Activated CD8-positive, alpha-beta memory T cell treated with anti-CD3 and anti-CD28 coated beads, Interleukin-2, amount 10 ng/mL, durations not matched to agents 7 days and 5 days (primary cell): ENCODE data around the gene MAST4. TPM values are rescaled to one million over a fixed set of nuclear protein-coding genes. Genes with fewer than 3 reads are reported as not detected.

ENCODE experiments used
- ATAC-seq: fragments of 150-1000 bp; cut with Tn5 transposase; one replicate; pipeline ENCODE4 v1.10.0; 2021; ENCODE audit warnings: moderate library complexity
- CTCF ChIA-PET: fragments of 350-600 bp; sonication (Branson Sonifier 250); formaldehyde crosslinking; loops from one replicate; lab custom pipeline; 2021; ENCODE audit warnings: antibody characterized with exemption; lab: Charles Lee
- DNase-seq: peaks from one replicate; pipeline ENCODE4 v3.0.0-alpha.2; 2020
- H3K27ac Mint-ChIP-seq: one replicate; pipeline ENCODE4 v1.8.0; 2021; ENCODE audit warnings: mild to moderate bottlenecking, mixed read lengths
- H3K27me3 Mint-ChIP-seq: one replicate; pipeline ENCODE4 v1.8.0; 2021; ENCODE audit warnings: mixed read lengths
- H3K36me3 Mint-ChIP-seq: one replicate; pipeline ENCODE4 v1.8.0; 2021; ENCODE audit warnings: mild to moderate bottlenecking, mixed read lengths
- H3K4me1 Mint-ChIP-seq: one replicate; pipeline ENCODE4 v1.8.0; 2021; ENCODE audit warnings: mixed read lengths
- H3K4me3 Mint-ChIP-seq: one replicate; pipeline ENCODE4 v1.8.0; 2021; ENCODE audit warnings: mild to moderate bottlenecking, moderate library complexity, mixed read lengths
- H3K9me3 Mint-ChIP-seq: one replicate; pipeline ENCODE4 v1.8.0; 2022; ENCODE audit warnings: low read depth, mixed read lengths
- total RNA-seq, 2 experiments: library from RNA; stranded (reverse); gene quantifications; one replicate each; pipeline ENCODE4 v1.2.3, GENCODE V29; 2021

Gene MAST4
- total RNA-seq, 2 experiments from 2014 or later, result 21.6 to 25.2 TPM

GRCh38 chr5:66702426-66702825 lies 106.2 kb downstream of the MAST4 start:
- no peak overlapping the region for H3K4me3 Mint-ChIP-seq
- H3K4me1 Mint-ChIP-seq, result peaks cover 1% of the 10 kb centered on the region
- no peaks in the 10 kb centered on the region for H3K36me3 Mint-ChIP-seq
- H3K9me3 Mint-ChIP-seq, result no peaks in the 10 kb centered on the region
- CTCF ChIA-PET, result no interaction called here
- no peak overlapping the region for H3K27ac Mint-ChIP-seq
- no peak for ATAC-seq
- peaks cover 28% of the 10 kb centered on the region for H3K27me3 Mint-ChIP-seq
- no peak for DNase-seq

- H3K4me1 Mint-ChIP-seq, result peaks cover 9% of the 10 kb centered on the region
- no peak overlapping the region for H3K27ac Mint-ChIP-seq
These were observed 108.7 kb downstream of the MAST4 start for GRCh38 chr5:66704790-66705425.

GRCh38 chr5:66708368-66708767 lies 112.2 kb downstream of the MAST4 start:
- peaks cover 6% of the 10 kb centered on the region for H3K9me3 Mint-ChIP-seq
- H3K4me1 Mint-ChIP-seq, result peaks cover 9% of the 10 kb centered on the region
- no peak overlapping the region for H3K27ac Mint-ChIP-seq
- CTCF ChIA-PET, result no interaction called here
- H3K27me3 Mint-ChIP-seq, result peaks cover 16% of the 10 kb centered on the region
- no peak overlapping the region for H3K4me3 Mint-ChIP-seq
- H3K36me3 Mint-ChIP-seq, result peaks cover 1% of the 10 kb centered on the region
- DNase-seq (no peak), ATAC-seq (no peak)

More at GRCh38 chr5:66704790-66705425, 108.7 kb downstream of the MAST4 start:
- H3K4me3 Mint-ChIP-seq, result no peak overlapping the region
- no peak for ATAC-seq
- no peaks in the 10 kb centered on the region for H3K36me3 Mint-ChIP-seq
- no peak for DNase-seq
- CTCF ChIA-PET, result no interaction called here
- no peaks in the 10 kb centered on the region for H3K9me3 Mint-ChIP-seq
- H3K27me3 Mint-ChIP-seq, result peaks cover 18% of the 10 kb centered on the region

- peaks cover 13% of the 10 kb centered on the region for H3K27me3 Mint-ChIP-seq
- ATAC-seq (no peak), DNase-seq (no peak)
- no peak overlapping the region for H3K4me3 Mint-ChIP-seq
- peaks cover 6% of the 10 kb centered on the region for H3K9me3 Mint-ChIP-seq
- CTCF ChIA-PET, result no interaction called here
- H3K36me3 Mint-ChIP-seq, result peaks cover 1% of the 10 kb centered on the region
- H3K27ac Mint-ChIP-seq, result no peak overlapping the region
- H3K4me1 Mint-ChIP-seq, result peaks cover 11% of the 10 kb centered on the region
These were observed 114.4 kb downstream of the MAST4 start for GRCh38 chr5:66710557-66711088.

- Mint-ChIP-seq H3K4me3 (no peak overlapping the region), H3K27me3 (peaks cover 21% of the 10 kb centered on the region), H3K4me1 (peaks cover 2% of the 10 kb centered on the region), H3K9me3 (peaks cover 6% of the 10 kb centered on the region), H3K27ac (no peak overlapping the region), H3K36me3 (peaks cover 1% of the 10 kb centered on the region)
- ATAC-seq (peak; percentile 68), DNase-seq (peak; percentile 52)
- CTCF ChIA-PET, result interaction anchor here (1.0 kb wide), 1 partner anchor 406 kb away, joined by 3 read pairs; no protein-coding TSS in a partner anchor
These were observed 117.8 kb downstream of the MAST4 start for GRCh38 chr5:66713998-66714397.

GRCh38 chr5:66717455-66718373 lies 121.5 kb downstream of the MAST4 start:
- Mint-ChIP-seq H3K36me3 (no peaks in the 10 kb centered on the region), H3K4me3 (no peak overlapping the region), H3K27ac (no peak overlapping the region), H3K4me1 (peaks cover 2% of the 10 kb centered on the region), H3K27me3 (peaks cover 36% of the 10 kb centered on the region), H3K9me3 (no peaks in the 10 kb centered on the region)
- DNase-seq (no peak), ATAC-seq (no peak)
- CTCF ChIA-PET, result interaction anchor here (0.7 kb wide), 1 partner anchor 1910 kb away, joined by 3 read pairs; no protein-coding TSS in a partner anchor

- Mint-ChIP-seq H3K27ac (no peak overlapping the region), H3K36me3 (no peaks in the 10 kb centered on the region), H3K4me1 (peaks cover 2% of the 10 kb centered on the region), H3K4me3 (no peak overlapping the region), H3K9me3 (no peaks in the 10 kb centered on the region), H3K27me3 (peaks cover 40% of the 10 kb centered on the region)
- ATAC-seq, result no peak
- CTCF ChIA-PET, result interaction anchor here (0.7 kb wide), 1 partner anchor 1909 kb away, joined by 3 read pairs; no protein-coding TSS in a partner anchor
- DNase-seq, result no peak
These were observed 122.3 kb downstream of the MAST4 start for GRCh38 chr5:66718374-66719002.

- DNase-seq, result no peak
- H3K27me3 Mint-ChIP-seq, result peaks cover 45% of the 10 kb centered on the region
- no peaks in the 10 kb centered on the region for H3K36me3 Mint-ChIP-seq
- CTCF ChIA-PET, result no interaction called here
- H3K9me3 Mint-ChIP-seq, result no peaks in the 10 kb centered on the region
- no peaks in the 10 kb centered on the region for H3K4me1 Mint-ChIP-seq
- H3K4me3 Mint-ChIP-seq, result no peak overlapping the region
- ATAC-seq, result no peak
- no peak overlapping the region for H3K27ac Mint-ChIP-seq
These were observed 124.6 kb downstream of the MAST4 start for GRCh38 chr5:66720780-66721179.

- DNase-seq (no peak), ATAC-seq (no peak)
- Mint-ChIP-seq H3K27me3 (peaks cover 44% of the 10 kb centered on the region), H3K36me3 (no peaks in the 10 kb centered on the region), H3K4me3 (no peak overlapping the region), H3K27ac (no peak overlapping the region), H3K9me3 (no peaks in the 10 kb centered on the region), H3K4me1 (no peaks in the 10 kb centered on the region)
- CTCF ChIA-PET, result no interaction called here
These were observed 126.5 kb downstream of the MAST4 start for GRCh38 chr5:66722686-66723085.

GRCh38 chr5:66724349-66725139 lies 128.4 kb downstream of the MAST4 start:
- no peak overlapping the region for H3K4me3 Mint-ChIP-seq
- H3K27me3 Mint-ChIP-seq, result peaks cover 47% of the 10 kb centered on the region
- H3K4me1 Mint-ChIP-seq, result no peaks in the 10 kb centered on the region
- CTCF ChIA-PET, result interaction anchor here (1.0 to 1.6 kb wide), 3 partner anchors 416 to 419 kb away, joined by 3 to 4 read pairs (median 3); no protein-coding TSS in a partner anchor
- no peak overlapping the region for H3K27ac Mint-ChIP-seq
- no peaks in the 10 kb centered on the region for H3K36me3 Mint-ChIP-seq
- H3K9me3 Mint-ChIP-seq, result no peaks in the 10 kb centered on the region
- DNase-seq (no peak), ATAC-seq (no peak)

GRCh38 chr5:66727630-66728029 lies 131.4 kb downstream of the MAST4 start:
- Mint-ChIP-seq H3K27me3 (peaks cover 35% of the 10 kb centered on the region), H3K4me1 (no peaks in the 10 kb centered on the region), H3K36me3 (no peaks in the 10 kb centered on the region), H3K27ac (no peak overlapping the region), H3K9me3 (no peaks in the 10 kb centered on the region), H3K4me3 (no peak overlapping the region)
- no peak for ATAC-seq
- CTCF ChIA-PET, result no interaction called here
- DNase-seq, result no peak

GRCh38 chr5:66728049-66728448 lies 131.9 kb downstream of the MAST4 start:
- DNase-seq, result no peak
- CTCF ChIA-PET, result interaction anchor here (1.2 to 1.4 kb wide), 2 partner anchors 14 to 29 kb away, joined by 3 to 4 read pairs; no protein-coding TSS in a partner anchor
- Mint-ChIP-seq H3K9me3 (no peaks in the 10 kb centered on the region), H3K4me1 (no peaks in the 10 kb centered on the region), H3K27me3 (peaks cover 31% of the 10 kb centered on the region), H3K36me3 (no peaks in the 10 kb centered on the region), H3K27ac (no peak overlapping the region), H3K4me3 (no peak overlapping the region)
- ATAC-seq, result no peak
